ENCODE measurements around the gene TSPAN12. TPM values are rescaled to one million over a fixed set of nuclear protein-coding genes. Genes with fewer than 3 reads are reported as not detected.

TSPAN12 gene
- total RNA-seq, 1 experiment from 2014 or later, result 1.4 TPM

DNA sequence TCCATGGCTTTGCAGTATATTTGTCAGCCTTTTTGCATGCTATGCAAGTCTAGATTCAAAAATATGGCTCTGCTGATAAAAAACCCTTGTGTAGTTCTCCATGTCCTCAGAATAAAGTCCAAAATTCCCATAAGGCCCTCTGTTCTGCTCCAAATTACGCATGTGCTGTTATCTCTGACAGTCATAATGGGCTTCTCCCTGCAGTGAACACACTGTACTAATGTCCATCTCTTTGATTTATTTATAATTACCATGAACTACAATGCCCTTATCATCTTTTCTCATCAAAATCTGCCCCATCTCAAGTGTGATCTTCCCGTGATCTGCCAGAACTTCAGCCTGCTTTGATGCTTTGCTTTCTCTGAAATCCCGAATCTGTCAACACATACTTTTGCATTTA is 87.7 kb downstream of the TSPAN12 start:
- H3K27ac ChIP-seq (ENCODE audit: low read length), result no peak overlapping the region
- ChIA-PET CTCF (no interaction called here), POLR2A (no interaction called here)
- no peaks in the 10 kb centered on the region for H3K36me3 ChIP-seq (ENCODE audit: control insufficient read depth, insufficient read depth, low read length)
- ATAC-seq (no peak), DNase-seq (ENCODE audit: low read depth, low spot score) (no peak)
- H3K4me1 ChIP-seq (ENCODE audit: control insufficient read depth, insufficient read depth, low read length), result no peaks in the 10 kb centered on the region
- H3K9me3 ChIP-seq (ENCODE audit: control insufficient read depth, insufficient read depth, low read depth, low read length), result no peaks in the 10 kb centered on the region
- intact Hi-C loops (cut with micrococcal nuclease; ENCODE audit: unreplicated experiment) (no loop called here), in situ Hi-C loops (cut with HindIII; ENCODE audit: low pct_unique_long_range_greater_than_20kb, low sequenced_read_pairs) (no loop called here)
- BruUV-seq (replicated peaks), result no TSS peak
- no peak overlapping the region for H3K4me3 ChIP-seq (ENCODE audit: low read depth in 2 of 2, low read length in 2 of 2)
- H3K27me3 ChIP-seq (ENCODE audit: control insufficient read depth, insufficient read depth, low read length), result no peaks in the 10 kb centered on the region
- no peak for TF ChIP-seq SIN3A (IDR thresholded peaks at IDR 0.05; ENCODE audit: borderline replicate concordance, insufficient read depth, low read depth, low read length)
- TF ChIP-seq POLR2AphosphoS5 (IDR thresholded peaks at IDR 0.05; ENCODE audit: low read depth, low read length), result no peak
- TF ChIP-seq, protein P1, sequence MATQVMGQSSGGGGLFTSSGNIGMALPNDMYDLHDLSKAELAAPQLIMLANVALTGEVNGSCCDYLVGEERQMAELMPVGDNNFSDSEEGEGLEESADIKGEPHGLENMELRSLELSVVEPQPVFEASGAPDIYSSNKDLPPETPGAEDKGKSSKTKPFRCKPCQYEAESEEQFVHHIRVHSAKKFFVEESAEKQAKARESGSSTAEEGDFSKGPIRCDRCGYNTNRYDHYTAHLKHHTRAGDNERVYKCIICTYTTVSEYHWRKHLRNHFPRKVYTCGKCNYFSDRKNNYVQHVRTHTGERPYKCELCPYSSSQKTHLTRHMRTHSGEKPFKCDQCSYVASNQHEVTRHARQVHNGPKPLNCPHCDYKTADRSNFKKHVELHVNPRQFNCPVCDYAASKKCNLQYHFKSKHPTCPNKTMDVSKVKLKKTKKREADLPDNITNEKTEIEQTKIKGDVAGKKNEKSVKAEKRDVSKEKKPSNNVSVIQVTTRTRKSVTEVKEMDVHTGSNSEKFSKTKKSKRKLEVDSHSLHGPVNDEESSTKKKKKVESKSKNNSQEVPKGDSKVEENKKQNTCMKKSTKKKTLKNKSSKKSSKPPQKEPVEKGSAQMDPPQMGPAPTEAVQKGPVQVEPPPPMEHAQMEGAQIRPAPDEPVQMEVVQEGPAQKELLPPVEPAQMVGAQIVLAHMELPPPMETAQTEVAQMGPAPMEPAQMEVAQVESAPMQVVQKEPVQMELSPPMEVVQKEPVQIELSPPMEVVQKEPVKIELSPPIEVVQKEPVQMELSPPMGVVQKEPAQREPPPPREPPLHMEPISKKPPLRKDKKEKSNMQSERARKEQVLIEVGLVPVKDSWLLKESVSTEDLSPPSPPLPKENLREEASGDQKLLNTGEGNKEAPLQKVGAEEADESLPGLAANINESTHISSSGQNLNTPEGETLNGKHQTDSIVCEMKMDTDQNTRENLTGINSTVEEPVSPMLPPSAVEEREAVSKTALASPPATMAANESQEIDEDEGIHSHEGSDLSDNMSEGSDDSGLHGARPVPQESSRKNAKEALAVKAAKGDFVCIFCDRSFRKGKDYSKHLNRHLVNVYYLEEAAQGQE (IDR thresholded peaks at IDR 0.05; ENCODE audit: insufficient read depth in 1 of 2, low read depth in 2 of 2, low read length in 1 of 2), result no peak
- TF ChIP-seq CTCF (IDR thresholded peaks at IDR 0.05), result no peak
- TF ChIP-seq TCF7L2 (IDR thresholded peaks at IDR 0.05; ENCODE audit: low read depth, low read length), result no peak

DNA sequence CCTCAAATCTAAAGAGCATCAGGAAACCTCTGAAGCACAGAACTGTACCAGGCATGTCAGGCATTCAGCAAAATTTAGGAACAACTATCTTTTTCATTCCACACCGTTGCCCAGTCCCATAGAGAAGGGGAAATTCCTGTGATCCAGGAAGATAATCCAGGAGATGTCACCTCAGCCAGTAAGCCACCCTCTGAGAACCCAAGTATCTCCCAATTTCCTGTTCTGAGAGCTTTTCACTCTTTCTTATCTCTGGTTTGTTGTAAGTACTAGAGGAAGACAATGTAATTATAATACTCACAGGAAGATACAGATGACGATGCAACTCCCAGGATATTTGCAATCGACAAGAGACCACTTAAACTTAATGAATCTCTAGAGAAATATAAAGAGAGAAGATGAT is 97.1 kb downstream of the TSPAN12 start:
- BruUV-seq (replicated peaks), result no TSS peak
- Histone ChIP-seq H3K27ac (ENCODE audit: low read length) (no peak overlapping the region), H3K36me3 (ENCODE audit: control insufficient read depth, insufficient read depth, low read length) (no peaks in the 10 kb centered on the region), H3K9me3 (ENCODE audit: control insufficient read depth, insufficient read depth, low read depth, low read length) (no peaks in the 10 kb centered on the region), H3K4me3 (ENCODE audit: low read depth in 2 of 2, low read length in 2 of 2) (no peak overlapping the region), H3K27me3 (ENCODE audit: control insufficient read depth, insufficient read depth, low read length) (no peaks in the 10 kb centered on the region), H3K4me1 (ENCODE audit: control insufficient read depth, insufficient read depth, low read length) (no peaks in the 10 kb centered on the region)
- ChIA-PET POLR2A (no interaction called here), CTCF (no interaction called here)
- ATAC-seq, result no peak
- no peak for DNase-seq (ENCODE audit: low read depth, low spot score)
- TF ChIP-seq POLR2AphosphoS5 (IDR thresholded peaks at IDR 0.05; ENCODE audit: low read depth, low read length) (no peak), TCF7L2 (IDR thresholded peaks at IDR 0.05; ENCODE audit: low read depth, low read length) (no peak), CTCF (IDR thresholded peaks at IDR 0.05) (no peak), SIN3A (IDR thresholded peaks at IDR 0.05; ENCODE audit: borderline replicate concordance, insufficient read depth, low read depth, low read length) (no peak)
- TF ChIP-seq, protein P1 (IDR thresholded peaks at IDR 0.05; ENCODE audit: insufficient read depth in 1 of 2, low read depth in 2 of 2, low read length in 1 of 2), result no peak
- in situ Hi-C loops (cut with HindIII; ENCODE audit: low pct_unique_long_range_greater_than_20kb, low sequenced_read_pairs) (no loop called here), intact Hi-C loops (cut with micrococcal nuclease; ENCODE audit: unreplicated experiment) (no loop called here)
